CD1c-positive myeloid dendritic cell (primary cell): ENCODE data around the gene SYT1.
"Not testable (repeated sequence)": the region's sequence is repeated elsewhere in the genome, so short reads cannot be mapped to it uniquely, and the experiment has no call there.

Experiments
- DNase-seq: peaks from one replicate; pipeline ENCODE4 v3.0.0-alpha.2; 2016; ENCODE audit errors: extremely low spot score

SYT1 gene

DNA sequence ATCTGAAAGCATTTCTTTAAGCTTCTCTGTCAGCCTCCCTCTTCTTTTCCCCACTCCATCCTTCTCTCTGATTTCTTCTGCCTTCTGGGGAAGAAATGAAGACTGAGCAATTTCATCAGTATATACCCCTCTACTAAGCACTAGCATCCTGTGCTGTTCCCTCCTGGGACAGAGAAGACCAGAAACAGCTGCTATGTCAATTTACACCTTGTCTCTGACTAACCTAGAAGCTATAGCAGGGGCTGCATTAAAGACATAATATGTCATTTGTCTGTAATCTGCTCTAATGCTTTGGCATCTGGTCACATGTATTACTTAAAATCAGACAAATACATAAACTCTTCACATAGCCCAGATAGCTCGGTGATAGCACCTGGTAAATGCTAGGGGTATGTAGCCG lies 529.3 kb downstream of the SYT1 start:
- no peak for DNase-seq

DNA sequence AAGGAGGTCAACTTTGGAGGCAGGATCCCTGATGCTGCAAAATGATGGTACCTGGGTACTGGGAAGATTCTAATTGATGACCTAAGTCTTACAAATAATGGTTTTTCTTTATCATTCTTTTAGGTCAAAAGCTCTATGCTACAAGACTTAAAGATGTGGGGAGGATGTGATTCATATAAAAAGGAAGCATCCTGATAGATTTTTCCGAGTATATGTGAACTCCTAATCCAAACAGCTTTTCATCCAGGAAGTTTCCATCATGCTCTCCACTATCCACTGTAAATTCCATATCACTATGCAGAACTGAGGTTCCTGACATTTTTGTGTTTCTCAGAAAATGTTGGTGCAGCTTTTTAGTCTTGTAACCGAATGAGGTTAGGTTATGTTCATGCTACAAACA lies 533.0 kb downstream of the SYT1 start:
- no peak for DNase-seq

DNA sequence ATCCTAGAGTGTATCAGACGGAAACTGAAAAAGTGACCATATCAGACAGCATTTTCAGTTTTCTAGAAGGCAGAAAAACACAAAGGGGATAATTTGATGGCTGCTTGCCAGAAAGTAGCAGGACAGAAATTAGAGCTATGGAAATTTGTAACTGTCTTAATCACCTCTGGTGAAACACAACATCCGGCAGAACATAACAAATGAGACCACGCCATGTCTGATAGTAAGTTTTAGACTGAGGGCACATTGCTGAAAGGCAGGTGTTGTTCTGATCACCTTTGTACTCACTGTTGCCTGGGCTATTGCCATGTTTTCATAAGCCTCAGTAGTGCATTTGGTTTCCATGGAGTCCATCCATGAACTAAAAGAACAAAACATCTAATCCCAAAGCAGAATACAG lies 535.9 kb downstream of the SYT1 start:
- no peak for DNase-seq

DNA sequence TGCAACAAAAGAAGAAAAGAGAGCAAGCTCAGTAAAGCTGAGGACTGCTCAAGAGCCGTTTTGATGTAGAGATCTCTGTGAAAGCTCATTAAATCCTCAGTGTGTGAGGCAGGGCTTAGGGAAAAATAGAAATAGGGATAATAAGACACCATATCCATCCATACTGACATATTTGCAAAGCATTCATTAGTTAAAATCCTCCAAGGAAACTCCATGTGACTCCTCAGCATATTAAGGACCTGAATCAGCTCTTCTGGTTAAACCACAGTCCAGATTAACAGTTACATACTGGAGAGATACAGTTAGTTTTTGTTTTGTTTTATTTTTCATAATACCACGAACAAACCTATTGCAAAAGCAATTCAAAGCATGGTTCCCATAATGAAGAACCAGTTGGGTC lies 538.0 kb downstream of the SYT1 start:
- DNase-seq: no peak

DNA sequence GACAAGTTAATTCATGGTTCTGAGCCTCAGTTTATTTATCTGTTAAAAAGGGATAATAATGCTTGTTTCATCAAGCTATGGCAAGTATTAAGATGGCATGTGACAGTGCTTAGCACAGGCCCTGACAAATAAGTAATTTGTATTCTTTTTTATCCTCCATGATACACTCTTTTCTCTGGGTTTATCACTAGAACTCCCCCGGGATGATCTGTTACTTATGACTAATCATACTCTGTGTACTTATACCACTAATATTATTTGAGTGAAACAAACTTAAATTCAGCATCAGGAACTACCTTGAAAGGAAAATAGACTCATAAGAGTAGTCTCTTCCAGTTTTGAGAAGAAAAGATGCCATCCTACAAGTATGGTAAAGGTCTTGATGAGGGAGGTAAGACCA lies 542.4 kb downstream of the SYT1 start:
- no peak for DNase-seq

DNA sequence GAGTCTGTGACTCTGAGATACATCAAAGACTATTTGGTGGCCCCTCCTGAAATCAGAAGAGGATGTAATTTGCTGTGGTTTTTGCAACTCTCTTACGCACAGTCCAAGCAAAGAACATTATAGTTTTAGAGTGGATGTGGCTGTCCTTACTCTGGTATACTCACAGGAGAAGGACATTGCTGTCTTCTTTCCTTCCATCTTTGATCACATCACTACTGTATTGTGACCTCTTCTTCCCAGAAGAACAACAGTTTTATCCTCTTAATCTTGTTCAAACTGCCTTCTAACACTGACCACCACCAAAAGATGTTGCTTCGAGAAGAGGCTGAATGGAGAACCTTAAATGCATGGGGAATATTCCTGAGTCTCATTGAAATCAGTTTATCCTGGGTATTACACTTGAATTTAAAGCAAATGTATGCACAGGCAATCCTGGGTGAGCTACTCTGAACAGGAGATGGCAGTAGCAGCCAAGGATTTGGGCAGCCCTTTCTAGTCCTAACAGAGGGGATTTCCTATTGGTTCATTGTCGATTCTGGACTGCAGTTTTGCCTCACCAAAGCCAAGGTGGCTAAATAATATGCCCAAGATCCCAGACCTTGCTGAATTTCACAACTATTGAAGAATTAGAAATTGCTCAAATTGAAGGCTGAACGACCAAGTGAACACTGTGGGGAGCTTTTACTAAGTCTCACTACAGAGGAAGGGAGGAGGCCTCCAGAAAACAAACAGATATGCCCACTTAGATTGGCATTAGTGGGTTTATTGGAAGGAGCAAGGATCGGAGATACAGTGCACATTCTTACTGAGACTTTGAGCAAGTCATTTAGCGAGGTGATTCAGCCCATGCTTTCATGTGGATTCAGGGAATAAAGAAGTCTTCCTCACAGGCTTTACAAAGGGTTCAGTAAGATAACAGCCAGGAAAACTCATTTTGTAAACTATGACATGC lies 543.4 kb downstream of the SYT1 start:
- DNase-seq: no peak

DNA sequence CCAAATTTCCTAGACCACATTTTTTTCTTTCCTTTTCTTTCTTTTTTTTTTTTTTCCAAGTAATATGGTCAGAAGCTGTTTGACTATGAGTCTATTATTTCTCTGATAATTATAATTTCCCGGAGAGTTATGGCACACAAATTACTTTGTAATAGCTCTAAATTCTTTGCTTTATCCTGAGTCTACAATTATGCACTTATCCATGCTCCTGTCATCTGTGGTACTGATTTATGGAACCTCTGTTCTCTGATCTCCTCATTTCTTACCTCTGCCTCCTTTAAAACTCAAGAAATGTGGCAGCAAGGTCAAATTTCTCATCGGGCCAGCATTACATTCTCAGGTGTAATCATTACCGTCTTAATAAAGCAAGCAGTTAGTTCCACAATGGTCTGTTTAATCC lies 544.1 kb downstream of the SYT1 start:
- no peak for DNase-seq

DNA sequence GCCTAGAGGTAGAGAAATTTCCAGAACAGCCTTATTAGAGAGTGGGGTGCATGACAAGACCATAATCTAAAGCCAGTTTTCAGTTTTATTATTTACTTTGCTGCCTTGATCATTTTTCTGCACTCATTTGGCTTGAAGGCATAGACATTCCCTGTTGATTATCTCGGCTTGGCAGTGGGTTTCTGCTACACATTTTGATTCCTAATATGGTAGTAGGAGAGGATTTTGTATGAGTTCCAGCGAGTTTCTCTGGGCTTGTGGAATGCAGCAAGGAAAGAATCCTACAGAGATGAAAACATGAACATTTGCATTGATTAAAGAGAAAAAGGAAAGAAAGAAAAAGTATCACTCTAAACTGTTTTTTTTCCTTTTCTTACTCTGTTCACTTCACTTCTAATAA lies 545.0 kb downstream of the SYT1 start:
- DNase-seq: no peak

DNA sequence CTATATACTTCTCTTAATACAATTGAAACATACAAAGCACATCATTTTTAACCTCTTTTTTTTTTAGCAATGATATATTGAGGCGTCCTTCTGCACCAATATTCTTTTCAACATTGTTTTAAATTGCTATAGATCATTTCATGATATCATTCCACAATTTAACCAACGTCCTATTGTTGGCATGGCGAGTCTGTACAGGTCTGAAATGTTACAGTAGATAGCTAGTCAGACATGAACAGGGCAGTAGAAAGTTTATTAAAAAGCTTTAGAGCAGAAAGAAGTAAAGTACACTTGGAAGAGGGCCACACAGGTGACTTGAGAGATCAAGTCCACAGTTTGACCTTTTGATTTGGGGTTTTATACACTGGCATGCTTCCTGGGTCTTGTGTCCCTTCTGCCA lies 547.2 kb downstream of the SYT1 start:
- DNase-seq: no peak

DNA sequence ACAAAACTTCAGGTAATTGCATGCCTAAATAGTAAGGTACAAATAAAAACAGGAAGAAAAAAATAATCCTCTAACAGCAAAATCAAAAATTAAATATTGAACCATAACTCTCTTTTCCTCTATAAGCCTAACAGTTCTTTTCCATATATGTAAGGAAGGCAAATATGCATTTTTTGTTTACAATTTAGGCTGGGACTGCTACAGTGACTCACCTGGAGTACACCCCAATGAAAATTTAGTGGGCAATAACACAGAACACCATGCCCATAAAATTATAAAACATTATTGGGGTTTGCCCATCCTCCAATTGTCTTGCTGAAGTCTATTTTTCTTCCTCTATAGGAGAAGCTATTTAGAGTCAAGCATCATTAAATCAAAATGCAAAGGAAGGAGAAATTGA lies 549.2 kb downstream of the SYT1 start:
- no peak for DNase-seq

DNA sequence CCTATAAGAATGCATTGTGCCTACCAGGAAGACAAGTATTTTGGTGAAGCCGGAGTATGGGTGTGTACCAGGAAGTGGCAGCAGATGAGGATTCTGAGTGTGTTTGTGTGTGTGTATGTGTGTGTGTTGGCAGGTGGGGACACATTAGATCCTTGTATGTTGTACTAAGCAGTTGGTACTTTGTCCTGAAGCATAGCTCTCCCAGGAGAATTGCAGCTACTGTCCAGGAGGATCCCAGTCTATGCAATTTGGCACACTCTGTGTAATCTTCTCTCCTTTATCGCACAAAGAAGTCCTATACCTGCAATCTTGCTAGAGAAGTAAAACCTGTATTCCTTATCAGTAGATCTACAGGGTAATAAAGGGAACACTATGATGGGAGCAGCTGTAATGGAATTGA lies 549.7 kb downstream of the SYT1 start:
- no peak for DNase-seq

DNA sequence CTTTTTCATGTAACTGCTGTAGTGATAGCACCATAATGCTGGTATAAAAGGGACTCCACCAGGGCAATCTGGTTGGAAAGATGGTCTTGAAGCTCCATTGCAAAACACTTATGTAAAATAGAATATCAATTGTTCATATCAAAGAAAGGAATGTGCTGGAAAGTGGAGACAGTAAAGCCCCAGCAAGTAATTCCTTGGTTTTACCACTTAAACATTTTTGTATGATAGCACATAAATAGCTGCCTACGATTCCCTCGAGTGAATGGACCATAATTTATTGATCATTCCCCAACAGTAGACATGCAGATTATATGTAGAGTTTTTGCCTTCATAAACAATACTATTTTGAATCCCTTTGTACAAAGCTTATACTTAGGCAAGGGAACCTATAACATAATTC lies 550.7 kb downstream of the SYT1 start:
- DNase-seq: no peak

DNA sequence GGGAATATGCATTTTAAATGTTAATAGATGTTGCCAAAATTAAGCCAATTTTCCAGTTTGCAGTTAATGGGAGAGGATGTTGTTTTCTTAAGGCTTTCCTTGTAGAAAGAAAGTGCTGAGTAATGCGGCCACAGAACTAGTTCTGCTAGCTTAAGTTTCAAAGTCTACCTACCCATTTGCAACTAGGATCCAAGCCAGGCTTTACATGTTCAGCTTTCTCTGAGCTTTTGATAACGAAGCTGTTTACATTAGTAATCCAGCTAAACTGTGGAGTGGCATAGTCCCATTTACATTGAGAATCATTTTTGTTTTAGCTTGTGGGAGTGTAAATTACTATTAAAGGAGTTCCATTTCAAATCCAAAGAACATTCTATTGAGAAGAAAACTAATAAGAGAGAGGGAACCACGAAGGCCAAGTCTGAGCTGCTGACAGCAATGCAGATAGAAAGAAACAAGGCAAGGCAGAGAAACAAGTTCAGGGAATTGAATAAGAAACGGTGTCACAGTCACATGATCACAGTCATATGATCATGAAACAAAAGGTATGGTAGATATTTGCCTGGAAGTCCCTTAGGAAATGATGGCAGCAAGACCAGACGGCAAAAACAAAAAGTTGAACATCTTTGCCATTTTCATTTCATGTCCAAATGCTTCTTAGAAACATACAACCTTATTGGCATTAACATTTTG lies 551.3 kb downstream of the SYT1 start:
- no peak for DNase-seq

DNA sequence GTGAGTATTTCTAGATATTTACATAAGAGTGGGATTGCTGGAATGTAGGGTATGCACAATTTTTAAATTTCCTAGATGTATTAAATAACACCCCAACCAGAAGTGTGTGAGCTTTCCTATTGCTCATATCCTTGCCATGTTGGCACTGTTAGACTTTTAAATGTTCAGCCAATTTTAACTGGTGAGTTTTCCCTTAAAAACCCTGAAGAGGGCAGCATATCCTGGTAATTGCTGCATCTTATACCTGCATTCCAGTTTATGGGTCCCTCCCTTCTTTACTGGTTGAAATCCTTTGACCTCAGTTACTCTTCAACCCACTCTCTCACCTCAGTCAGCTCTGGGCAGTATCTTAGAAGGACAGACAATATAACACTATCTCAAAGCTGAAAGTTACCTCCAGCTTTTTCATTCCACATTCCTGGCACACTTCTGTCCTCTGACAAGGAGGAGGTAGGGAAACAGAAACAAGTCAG lies 555.6 kb downstream of the SYT1 start:
- no peak for DNase-seq

DNA sequence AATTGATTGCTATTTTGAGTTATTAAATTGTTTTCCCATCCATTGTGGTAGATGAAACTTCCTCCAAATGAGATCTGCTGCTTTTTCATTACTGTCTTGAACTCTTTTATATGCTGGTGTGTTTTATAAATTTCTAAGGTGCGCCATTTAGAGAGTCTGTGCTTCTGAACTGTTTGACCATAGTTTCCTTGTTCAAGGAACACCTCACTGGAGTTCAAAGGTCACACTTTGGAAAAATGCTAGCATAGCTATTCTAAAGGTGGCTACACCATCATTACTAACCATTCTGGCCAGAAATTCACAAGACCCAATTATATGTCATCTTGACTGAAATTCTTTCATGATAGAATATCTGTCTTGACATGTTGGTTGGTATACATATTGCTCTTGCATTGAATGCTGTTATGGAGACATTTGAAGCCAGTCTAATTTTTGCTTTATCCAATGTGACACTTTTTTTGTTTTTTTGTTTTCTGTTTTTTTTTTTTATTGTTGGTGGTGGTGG lies 556.7 kb downstream of the SYT1 start:
- no peak for DNase-seq

DNA sequence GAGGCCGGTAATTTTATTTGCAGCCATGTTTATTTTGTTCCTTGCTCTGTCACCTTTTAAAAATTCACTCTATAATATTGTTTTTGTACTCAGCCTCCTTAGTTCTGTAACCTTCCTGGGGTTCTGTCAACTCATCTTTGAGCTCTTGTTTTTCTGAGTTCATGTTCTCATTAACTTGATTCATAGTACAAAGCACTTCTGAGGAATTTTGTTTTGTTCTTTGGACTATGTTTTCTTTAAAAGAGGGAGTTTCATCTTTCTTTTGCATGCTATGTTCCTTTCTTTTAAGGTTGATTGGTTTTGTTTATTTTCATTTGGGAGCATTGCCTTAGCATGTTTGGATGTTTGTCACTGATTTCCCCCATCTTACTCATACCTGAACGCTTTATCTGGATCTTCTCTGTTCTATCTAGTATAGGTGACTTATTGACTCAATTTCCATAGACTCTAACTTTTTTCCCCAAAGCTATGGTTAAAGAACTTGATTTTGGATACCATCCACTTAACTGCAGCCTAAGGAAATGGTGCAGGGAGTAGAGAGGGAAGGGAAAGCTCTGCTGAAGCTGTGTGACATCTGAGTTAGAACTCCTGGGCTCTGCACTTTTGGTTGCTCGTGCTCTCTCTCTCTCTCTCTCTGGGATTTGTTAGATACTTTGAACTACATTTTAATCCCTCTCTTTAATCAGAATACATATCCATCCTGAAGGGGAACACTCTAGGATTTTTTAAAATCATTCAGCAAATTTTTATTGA lies 557.7 kb downstream of the SYT1 start:
- no peak for DNase-seq

DNA sequence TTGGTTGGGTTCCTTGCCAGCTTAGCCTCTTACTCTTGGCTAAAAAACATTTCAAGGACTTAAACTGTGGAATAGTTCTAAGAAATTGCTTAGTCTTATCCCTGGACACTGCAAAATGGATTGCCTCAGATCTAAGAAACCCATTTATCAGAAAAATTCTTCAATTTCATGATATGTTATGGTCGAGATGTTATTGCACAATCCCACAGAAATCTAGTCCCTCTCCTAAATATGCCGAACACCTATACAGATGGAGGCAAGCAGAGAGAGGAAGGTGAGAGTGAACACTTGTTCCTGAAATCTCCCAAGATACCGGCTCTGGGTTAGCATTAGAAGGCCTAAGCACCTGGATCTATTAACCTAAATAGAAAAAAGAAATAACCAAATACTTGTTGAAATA lies 559.0 kb downstream of the SYT1 start:
- DNase-seq: no peak

DNA sequence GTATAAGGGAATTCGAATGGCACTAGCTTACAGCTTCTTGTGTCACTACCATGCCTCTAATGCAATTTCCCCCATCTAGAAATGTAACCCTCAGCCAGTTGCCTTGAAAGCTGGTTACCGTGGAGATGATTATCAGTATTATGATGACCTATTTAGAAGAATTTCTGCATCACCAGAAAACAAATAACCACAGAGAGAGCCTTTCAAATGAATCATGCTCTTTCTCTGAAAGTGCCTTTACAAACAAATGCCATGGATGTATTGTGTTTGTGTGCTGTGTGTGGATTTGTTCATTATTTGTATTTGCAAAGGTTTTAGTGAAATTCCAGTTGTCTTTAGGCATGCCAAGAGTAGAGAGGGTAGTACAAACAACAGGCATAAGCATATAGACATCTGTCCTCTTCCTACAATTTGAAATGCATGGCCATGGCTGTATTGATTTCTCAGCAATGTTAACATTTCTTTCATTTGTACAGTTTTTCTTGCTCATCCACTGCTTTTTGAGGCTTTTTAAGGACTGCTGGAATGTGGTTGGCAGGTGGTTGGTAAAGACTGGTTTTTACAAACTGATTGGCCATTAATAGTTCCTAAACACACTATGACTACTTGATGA lies 559.6 kb downstream of the SYT1 start:
- DNase-seq: no peak

DNA sequence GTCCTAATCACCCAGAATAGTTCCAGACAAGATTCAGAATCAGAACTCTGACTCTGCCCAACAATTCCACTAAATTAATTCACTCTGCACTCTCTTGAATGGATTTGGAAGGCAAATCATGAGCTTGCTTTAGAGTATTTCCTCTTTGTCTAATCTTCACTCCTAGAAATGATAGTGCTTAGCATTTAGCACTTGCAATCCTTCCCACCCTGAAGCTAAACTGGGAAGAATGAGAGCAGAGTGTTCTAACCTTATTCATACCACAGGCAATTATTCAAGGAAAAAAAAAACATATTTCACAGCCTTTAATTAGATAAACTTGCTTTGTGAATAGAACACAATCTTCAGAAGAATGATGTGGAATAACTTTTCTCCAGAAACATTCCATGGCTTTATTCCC lies 561.5 kb downstream of the SYT1 start:
- DNase-seq: no peak

DNA sequence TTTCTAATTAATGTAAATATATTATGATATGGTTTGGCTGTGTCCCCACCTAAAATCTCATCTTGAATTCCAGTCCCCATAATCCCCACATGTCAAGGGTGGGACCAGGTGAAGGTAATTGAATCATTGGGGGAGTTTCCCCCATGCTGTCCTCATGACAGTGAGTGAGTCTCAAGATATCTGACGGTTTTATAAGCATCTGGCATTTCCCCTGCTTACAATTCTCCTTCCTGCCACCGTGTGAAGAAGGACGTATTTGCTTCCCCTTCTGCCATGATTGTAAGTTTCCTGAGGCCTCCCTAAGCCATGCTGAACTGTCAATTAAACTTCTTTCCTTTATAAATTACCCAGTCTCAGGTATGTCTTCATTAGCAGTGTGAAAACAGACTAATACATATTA lies 562.2 kb downstream of the SYT1 start:
- DNase-seq: not testable (repeated sequence)

DNA sequence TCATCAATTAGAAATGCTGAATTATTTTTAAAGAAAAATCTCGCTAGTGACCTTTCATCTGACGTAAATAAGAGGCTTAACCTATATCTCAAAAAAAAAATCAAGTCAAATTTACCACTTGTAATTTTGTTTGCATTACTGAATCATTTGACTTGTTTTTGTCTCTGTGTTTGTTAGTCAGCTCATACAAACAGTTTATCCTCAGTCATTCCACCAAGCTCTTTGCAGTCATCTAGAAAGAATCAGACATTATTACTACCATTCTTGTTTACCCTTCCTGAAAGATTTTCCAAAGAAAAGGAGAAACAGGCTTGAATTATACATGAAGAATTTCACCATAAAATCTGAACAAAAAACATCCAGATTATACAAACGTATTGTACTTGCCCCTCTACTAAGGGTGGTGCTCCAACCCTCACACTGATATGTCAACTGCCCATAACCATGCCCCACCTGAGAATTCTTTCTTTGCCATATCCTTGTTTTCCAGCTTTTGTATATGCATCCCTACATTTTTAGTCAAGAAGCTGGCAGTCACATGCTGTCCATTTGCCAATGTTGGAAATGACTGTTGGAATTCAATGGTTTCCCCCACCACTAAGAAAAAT lies 569.0 kb downstream of the SYT1 start:
- no peak for DNase-seq
